Iris pigment epithelial cell (primary cell): ENCODE measurements around the gene DHRSX.
"Not testable (repeated sequence)": the region's sequence is repeated elsewhere in the genome, so short reads cannot be mapped to it uniquely, and the experiment has no call there.

Experiments
- DNase-seq: peaks from one replicate; pipeline ENCODE4 v3.0.0-alpha.2; 2011; ENCODE audit warnings: low read depth

Gene DHRSX

DNA sequence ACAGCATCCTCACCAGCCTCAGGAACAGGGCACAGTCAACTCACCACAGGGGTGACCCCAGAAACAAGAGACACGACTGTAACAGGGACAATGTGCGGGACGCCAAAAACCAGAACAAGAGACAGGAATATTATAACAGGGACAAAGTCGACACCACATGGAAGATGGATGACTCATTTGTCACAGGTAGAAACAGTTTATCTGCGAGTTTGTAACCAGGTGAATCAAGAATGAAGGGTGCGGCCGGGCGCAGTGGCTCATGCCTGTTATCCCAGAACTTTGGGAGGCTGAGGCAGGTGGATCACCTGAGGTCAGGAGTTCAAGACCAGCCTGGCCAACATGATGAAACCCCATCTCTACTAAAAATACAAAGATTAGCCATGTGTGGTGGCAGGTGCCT, 44.7 kb downstream of the DHRSX start:
- not testable (repeated sequence) for DNase-seq

DNA sequence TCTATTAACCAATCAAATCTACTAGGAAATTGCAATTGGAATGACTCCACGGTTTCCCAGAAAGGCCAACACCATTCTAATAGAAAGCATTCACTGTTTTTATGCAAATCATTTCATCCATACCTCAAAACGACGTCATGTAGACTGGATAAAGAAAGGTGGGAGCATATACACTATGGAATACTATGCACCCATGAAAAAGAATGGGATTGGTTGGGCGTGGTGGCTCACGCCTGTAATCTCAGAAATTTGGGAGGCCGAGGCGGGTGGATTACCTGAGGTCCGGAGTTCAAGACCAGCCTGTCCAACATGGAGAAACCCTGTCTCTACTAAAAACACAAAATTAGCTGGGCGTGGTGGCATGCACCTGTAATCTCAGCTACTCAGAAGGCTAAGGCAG, 46.2 kb downstream of the DHRSX start:
- not testable (repeated sequence) for DNase-seq

DNA sequence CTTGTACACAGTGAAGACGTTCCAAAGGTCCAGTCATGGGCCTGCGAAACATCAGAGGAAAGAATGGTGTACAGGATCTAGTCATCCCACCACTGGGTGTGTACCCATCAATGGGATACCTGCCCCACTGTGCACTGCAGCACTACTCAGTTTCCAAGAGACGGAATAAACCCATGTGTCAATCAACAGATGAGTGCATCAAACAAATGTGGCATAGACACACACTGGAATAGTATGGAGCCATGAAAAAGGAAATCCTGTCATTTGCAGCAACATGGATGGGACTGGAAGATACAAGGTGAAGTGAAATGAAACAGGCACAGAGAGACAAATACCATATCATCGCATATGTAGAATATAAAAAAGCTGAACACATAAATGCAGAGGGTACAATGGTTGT, 48.0 kb downstream of the DHRSX start:
- DNase-seq, result no peak

DNA sequence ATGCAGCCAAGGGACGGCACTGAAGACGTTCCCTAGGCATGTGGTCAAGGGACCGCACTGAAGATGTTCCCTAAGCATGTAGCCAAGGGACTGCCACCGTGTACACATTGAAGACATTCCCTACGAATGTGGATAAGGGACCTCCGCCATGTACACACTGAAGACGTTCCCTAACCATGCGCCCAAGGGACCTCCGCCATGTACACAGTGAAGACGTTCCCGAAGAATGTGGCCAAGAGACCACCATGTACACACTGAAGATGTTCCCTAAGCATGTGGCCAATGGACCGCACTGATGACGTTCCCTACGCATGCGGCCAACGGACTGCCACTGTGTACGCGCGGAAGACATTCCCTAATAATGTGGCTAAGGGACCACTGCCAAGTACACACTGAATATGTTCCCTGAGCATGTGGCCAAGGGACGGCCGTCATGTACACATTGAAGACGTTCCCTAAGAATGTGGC, 48.4 kb downstream of the DHRSX start:
- DNase-seq, result no peak

DNA sequence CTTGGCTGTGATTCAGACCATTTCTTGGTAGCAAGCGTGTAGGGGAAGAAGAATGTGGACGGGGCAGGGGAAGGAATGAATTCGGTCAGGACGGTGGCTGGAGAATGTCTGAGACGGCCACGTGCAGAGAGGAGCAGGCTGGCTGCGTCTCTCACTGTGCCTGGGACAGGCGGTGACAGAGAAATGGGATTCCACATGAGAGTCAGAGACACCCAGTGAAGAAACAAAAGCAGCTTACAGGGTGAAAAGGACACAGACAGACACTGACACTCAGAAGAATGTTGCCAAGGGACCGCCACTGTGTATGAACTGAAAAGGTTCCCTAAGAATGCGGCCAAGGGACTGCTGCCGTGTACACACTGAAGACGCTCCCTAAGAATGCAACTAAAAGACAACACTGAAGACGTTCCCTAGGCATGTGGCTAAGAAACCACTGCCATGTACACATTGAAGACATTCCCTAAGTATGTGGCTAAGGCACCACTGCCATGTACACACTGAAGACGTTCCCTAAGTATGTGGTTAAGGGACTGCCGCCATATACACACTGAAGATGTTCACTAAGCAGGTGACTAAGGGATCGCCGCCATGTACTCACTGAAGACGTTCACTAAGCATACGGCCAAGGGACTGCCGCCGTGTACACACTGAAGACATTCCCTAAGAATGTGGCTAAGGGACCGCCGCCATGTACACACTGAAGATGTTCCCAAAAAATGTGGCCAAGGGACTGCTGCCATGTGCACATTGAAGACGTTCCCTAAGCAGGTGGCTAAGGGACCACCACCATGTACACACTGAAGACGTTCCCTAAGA, 49.1 kb downstream of the DHRSX start:
- DNase-seq, result peak; percentile 75

DNA sequence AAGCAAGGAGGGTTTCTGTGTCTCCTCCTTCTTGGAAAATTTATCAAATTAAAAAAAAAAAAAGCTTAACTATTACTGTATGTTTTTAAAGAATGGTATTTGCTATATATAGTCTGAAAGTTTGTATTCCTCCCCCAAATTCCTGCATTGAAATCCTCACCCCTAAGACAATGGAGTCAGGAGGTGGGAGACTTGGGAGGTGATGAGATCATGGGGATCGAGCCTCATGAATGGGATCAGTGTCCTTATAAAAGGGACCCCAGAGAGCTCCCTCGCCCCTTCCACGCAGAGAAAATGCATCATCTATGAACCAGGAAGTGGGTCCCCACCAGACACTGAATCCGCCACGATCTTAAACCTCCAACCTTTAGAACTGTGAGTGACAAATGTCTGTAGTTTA, 50.1 kb downstream of the DHRSX start:
- DNase-seq, result no peak

DNA sequence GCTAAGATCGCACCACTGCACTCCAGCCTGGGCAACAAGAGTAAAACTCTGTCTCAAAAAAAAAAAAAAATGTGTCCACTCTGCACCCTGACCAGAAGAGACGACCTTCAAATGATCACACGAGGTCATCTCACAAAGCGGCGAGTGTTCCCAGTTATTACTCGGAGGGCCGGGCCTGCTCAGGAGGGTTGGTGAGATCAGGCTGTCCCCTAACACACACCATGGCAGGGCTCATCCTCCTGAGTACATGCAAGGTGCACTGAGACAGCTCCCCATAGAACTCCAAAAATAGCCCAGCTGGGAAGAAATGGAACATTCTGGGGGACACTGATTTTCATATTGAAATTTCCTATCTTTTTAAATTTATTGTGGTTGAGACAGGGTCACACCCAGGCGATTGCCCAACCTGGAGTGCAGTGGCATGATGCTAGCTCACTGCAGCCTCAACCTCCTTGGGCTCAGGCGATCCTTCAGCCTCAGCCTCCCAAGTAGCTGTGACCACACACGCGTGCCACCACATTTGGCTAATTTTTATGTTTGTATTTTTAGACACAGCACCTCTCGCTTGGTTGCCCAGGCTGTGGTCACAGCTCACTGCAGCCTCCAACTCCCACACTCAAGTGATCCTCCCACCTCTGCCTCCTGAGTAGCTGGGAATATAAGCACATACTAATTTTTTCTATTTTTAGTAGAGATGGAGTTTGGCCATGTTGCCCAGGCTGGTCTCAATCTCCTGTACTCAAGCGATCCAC, 51.5 kb downstream of the DHRSX start:
- no peak for DNase-seq

DNA sequence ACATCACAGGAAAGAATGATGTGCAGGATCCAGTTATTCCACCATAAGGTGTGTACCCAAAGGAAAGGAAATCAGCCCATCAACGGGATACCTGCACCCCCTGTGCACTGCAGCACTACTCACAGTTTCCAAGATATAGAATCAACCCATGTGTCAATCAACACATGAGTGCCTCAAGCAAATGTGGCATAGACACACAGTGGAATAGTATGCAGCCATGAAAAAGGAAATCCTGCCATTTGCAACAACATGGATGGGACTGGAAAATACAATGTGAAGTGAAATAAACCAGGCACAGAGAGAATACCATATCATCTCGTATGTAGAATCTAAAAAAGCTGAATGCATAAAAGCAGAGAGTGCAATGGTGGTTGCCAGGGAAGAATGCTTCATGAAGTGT, 53.3 kb downstream of the DHRSX start:
- no peak for DNase-seq

DNA sequence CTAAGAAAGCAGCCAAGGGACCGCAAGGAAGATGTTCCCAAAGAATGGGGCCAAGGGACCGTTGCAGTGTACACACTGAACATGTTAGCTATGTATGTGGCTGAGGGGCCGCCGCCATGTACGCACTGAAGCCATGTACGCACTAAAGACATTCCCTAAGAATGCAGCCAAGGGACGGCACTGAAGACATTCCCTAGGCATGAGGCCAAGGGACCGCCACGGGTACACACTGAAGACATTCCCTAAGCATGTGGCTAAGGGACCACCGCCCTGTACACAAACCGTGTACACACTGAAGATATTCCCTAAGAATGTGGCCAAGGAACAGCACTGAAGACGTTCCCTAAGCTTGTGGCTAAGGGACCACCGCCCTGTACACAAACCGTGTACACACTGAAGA, 54.0 kb downstream of the DHRSX start:
- DNase-seq, result no peak

DNA sequence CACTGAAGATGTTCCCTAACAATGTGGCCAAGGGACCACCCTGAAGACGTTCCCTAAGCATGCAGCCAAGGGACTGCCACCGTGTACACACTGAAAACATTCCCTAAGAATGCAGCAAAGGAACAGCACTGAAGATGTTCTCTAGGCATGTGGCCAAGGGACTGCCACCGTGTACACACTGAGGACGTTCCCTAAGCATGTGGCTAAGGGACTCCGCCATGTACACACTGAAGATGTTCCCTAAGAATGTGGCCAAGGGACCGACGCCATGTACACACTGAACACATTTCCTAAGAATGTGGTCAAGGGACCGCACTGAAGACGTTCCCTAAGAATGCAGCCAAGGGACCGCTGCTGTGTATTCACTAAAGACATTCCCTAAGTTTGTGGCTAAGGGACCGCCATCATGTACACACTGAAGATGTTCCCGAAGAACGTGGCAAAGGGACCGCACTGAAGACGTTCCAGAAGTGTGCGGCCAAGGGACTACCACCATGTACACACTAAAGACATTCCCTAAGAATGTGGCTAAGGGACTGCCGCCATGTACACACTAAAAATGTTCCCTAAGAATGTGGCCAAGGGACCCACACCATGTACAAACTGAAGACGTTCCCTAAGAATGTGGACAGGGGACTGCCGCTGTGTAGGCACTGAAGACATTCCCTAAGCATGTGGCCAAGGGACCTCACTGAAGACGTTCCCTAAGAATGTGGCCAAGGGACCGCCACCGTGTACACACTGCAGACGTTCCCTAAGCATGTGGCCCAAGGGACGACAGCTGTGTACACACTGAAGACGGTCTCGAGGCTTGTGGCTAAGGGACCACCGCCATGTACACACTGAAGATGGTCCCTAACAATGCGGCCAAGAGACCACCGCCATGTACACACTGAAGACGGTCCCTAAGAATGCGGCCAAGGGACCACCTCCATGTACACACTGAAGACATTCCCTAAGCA, 54.8 kb downstream of the DHRSX start:
- no peak for DNase-seq

DNA sequence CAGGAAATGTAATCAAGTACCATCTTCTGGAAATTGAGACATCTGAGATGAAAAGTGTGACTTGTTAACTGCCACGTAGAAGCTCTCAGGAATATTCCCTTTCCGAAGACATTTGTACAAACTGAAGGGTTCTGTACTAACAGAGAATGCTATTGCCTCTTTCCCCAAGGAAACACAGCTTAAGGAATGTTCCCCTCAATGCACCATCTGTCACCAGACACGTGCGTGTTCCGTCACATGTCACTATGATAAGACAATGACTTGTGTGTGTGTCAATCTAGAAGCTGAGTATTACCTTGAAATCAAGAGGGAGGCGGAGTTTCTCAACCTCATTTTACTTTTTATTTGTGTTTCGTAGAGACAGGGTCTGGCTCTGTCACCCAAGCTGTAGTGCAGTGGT, 58.1 kb downstream of the DHRSX start:
- no peak for DNase-seq

DNA sequence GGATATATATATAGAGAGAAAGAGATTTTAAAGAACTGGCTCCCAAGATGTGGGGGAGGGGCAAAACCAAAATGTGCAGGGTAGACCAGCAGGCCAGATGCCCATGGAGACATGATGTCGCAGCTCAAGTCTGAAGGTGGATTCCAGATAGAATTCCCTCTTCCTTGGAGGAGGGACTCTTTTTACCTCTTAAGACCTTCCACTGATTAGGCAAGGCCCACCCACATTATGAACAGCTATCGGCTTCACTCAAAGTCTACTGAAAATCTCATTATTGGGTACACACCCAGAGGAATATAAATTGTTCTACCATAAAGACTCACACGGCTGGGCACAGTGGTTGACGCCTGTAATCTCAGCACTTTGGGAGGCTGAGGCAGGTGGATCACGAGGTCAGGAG, 59.3 kb downstream of the DHRSX start:
- DNase-seq, result no peak

DNA sequence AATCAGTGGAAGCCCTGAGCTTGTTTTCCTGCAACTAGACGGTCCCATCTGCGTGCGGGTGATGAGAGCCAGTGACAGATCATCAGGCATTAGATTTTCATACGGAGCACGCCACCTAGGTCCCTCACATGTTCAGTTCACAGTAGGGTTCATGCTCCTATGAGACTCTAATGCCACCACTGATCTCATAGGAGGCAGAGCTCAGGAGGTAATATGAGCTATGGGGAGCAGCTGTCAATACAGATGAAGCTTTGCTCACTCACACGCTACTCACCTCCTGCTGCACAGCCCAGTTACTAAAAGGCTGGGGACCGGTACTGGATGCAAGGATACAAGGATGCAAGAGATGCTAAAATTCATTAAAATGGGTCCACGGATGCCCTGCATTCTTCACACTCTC, 61.2 kb downstream of the DHRSX start:
- DNase-seq, result no peak

DNA sequence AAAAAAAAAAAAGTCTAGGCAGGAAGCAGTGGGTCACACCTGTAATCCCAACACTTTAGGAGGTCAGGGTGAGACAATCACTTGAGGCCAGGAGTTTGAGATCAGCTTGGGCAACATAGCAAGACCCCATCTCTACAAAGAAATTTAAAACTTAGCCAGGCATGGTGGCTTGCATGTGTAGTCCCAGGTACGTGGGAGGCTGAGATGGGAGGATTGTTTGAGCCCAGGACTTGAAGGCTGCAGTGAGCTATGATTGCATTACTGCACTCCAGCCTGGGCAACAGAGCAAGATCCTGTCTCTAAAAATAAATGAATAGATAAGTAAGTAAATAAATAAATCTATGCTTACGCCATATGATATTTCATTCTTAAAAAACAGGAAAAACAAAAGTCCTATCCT, 65.3 kb downstream of the DHRSX start:
- DNase-seq, result no peak

DNA sequence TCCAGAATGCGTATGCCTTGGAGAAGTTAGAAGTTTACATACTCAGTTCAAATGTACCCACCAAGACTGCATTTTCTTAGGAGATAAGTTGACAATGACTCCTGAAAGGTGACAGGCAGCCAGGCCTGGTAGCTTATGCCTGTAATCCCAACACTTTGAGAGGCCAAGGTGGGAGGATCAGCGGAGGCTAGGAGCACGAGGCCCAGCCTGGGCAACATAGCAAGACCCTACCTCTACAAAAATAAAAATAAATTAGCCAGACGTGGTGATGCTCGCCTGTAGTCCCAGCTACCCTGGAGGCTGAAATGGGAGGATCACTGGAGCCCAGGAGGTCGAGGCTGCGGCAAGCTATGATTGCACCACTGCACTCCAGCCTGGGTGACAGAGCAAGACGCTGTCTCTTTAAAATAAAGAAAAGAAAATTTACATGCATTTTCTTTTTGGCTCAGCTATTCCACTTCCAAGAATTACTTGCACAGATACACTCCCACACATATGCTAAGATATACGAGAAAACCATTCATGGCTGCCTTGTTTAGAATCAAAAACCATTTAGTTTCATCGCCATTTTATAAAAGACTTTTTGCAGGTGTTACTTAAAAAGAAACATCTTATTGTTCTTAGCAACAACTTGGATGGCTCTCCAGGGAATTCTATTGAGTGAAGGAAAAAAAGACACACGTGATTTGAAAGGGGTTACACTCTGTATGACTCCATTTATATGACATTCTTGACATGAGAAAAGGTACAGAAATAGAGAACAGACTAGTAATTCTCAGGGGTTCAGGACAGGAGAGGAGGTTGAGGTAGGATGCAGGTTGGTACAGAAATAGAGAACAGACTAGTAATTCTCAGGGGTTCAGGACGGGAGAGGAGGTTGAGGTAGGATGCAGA, 66.3 kb downstream of the DHRSX start:
- DNase-seq, result no peak

DNA sequence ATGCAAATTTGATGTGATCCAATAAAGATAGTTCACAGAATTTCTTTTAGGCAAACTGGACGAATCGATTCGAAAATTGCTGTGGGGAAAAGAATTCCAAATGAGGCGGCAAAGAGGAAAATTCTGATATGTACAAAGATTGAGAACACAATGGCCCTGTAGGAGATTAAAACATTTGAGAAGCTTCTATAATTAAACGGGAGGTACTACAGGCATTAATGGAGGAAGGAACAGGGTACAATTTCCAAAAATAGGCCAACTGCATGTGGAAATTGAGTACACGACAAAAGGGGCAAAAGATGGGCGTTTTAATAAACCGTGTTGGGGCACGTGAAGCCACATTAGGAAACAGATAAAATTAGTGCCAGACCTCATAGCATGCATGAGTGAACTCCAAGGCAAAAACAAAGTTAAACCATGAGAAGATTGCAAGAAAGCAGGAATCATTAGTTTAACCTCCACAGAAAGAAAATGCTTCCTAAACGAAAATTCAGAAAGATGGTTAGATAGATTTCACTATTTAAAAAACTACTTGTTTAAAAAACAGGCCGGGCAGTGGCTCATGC, 68.4 kb downstream of the DHRSX start:
- no peak for DNase-seq

DNA sequence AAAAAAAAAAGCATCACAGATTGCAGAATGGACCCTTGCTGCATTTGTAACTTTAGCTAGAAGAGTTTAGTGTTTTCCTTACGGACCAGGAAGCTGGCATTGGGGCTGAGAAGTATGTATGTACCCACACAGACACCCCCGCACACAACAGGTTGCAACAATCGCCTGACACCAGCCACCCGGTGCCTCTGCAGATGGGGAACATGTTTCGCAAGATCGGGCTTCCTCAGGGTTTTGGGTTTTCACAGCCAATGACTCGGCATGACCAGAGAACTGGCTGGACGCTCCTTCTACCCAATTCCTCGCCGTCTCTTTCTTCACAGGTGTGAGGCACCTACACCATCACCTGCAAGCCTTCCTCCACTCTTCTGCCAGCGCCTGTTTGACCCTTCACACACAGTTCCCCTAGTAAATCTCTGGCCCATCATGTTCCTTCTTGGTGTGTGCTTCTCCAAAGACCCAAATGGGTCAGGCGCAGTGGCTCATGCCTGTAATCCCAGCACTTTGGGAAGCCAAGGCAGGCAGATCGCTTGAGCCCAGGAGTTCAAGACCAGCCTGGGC, 70.4 kb downstream of the DHRSX start:
- no peak for DNase-seq

DNA sequence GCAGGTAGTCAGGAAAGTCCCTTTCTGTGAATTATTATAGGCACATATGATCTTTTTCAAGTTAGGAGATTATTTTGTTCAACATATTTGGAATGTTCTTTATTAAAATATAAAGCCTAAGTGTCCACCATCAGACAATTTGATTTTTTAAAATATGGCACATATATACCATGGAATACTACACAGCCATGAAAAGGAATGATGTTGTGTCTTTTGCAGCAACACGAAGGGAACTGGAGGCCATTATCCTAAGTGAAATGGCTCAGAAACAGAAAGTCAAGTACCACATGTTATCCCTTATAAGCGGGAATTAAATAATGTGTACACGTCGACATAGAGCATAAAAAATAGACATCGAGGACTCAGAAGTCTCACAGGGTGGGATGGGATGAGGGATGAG, 73.0 kb downstream of the DHRSX start:
- DNase-seq, result no peak

DNA sequence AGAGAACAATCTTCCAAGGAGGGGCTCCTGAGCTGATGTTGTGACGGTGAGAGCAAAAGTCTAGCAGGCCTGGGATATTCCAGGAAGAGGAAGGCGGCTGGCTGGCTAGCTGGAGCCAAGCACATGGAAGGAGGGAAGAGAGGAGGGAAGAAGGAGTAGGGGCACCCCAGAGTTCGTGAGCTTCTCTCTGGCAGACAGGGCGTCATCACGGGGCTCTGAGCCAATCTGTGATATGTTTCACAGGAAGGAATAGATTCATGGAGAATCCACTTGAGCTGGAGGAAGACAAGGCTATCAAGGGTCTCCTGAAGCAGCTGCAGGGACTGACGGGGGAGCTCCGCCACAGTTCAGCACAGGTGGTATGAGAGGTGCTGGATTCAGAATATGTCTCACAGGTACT, 73.6 kb downstream of the DHRSX start:
- DNase-seq, result no peak

DNA sequence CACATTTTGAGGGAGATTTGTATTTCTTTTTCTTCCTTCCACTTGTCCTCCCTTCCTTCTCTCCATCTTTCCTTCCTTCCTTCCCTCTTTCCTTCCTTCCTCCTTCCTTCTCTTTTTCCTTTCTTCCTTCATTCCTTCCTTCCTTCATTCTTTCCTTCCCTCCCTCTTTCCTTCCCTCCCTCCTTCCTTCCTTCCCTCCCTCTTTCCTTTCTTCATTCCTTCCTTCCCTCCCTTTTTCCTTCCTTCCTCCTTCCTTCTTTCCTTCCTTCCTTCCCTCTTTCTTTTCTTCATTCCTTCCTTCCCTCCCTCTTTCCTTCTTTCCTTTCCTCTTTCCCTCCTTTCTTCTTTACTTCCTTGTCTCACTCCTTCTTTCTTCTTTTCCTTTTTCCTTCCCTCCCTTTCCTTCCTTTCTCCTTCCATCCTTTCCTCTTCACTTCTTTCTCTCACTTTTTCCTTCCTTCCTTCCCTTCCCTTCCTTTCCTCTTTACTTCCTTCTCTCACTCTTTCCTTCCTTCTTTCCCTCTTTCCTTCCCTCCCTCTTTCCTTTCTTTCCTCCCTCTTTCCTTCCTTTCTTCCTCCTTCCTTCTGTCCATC, 74.4 kb downstream of the DHRSX start:
- DNase-seq, result no peak
